GM10248 (cell line): ENCODE results near the gene CDK13.

Experiments
- CTCF ChIA-PET: fragments of 300-600 bp; sonication (Branson Sonifier 250); formaldehyde crosslinking; extraction: SDS; loops from one replicate; lab custom pipeline; 2021; ENCODE audit warnings: antibody characterized with exemption; lab: Yijun Ruan, JAX
- POLR2A ChIA-PET: fragments of 350-650 bp; sonication (Branson Sonifier 250); formaldehyde crosslinking; extraction: SDS; loops from one replicate; lab custom pipeline; 2020; ENCODE audit warnings: antibody characterized with exemption; lab: Yijun Ruan, JAX
- DNase-seq: peaks from one replicate; pipeline ENCODE4 v3.0.0; 2012; ENCODE audit errors: extremely low spot score
- TF ChIP-seq, protein P1 (sequence below): IDR thresholded peaks from 2 replicates; pipeline ENCODE4 v1.5.1; 2012; ENCODE audit warnings: mild to moderate bottlenecking, low read depth; ENCODE audit errors: extremely low read depth, missing control alignments, control extremely low read depth

The CDK13 gene

DNA sequence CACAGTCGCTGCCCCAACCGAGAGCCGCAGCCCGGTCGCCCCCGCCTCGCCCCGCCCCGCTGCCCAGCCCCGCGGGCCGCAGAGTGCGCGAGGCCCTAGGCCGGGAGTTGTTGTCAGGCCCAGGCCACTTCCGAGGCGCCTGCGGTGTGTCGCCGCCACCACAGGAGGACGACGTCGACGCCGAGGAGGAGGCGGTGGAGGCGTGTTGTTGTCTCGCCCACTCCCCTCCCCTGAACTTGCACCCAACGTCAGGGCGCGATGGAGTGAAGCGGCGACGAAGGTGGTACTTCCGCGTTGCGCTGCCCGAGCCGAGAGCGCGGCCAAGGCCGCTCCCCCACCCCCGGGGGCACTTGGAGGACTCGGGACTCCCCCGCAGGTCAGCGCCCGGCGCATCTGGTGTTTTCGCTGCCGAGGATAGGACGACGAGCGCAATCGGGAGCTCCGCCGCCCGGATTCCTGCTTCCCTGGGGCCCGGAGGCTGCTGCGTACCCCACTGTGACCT lies at the start of gene CDK13:
CDK13 (plus strand) TSS at position 286 of the 502 bp plus-strand sequence. CDS start 386 bp downstream, outside the sequence.
- CTCF ChIA-PET: interaction anchor here (0.6 to 6.7 kb wide), 3 partner anchors 21 to 102 kb away, joined by 3 to 46 read pairs (median 4); no protein-coding TSS in a partner anchor
- POLR2A ChIA-PET: interaction anchor here (0.5 kb wide), 1 partner anchor 14 kb away, joined by 5 read pairs; no protein-coding TSS in a partner anchor
- peak; percentile 79 for DNase-seq
- TF ChIP-seq, protein P1, sequence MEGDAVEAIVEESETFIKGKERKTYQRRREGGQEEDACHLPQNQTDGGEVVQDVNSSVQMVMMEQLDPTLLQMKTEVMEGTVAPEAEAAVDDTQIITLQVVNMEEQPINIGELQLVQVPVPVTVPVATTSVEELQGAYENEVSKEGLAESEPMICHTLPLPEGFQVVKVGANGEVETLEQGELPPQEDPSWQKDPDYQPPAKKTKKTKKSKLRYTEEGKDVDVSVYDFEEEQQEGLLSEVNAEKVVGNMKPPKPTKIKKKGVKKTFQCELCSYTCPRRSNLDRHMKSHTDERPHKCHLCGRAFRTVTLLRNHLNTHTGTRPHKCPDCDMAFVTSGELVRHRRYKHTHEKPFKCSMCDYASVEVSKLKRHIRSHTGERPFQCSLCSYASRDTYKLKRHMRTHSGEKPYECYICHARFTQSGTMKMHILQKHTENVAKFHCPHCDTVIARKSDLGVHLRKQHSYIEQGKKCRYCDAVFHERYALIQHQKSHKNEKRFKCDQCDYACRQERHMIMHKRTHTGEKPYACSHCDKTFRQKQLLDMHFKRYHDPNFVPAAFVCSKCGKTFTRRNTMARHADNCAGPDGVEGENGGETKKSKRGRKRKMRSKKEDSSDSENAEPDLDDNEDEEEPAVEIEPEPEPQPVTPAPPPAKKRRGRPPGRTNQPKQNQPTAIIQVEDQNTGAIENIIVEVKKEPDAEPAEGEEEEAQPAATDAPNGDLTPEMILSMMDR: no peak

DNA sequence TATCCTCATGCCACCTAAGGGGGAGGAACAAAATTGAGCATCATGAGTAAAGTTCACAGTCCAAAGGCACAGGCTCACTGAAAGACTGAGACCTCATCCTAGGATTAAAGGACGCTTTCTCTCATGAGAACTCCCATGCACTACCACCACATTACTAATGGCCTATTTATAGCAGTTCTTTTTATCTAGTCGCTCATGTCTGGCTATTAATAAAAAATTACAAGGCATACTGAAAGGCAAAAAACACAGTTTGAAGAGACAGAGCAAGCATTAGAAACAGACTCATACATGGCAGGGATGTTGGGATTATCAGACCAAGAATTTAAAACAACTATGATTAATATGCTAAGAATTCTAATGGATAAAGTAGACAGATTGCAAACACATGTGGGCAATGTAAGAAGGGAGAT lies 46.0 kb upstream of the CDK13 start:
- ChIA-PET CTCF (interaction anchor here (1.0 to 1.5 kb wide), 2 partner anchors 9 to 11 kb away, joined by 3 read pairs; no protein-coding TSS in a partner anchor), POLR2A (no interaction called here)

DNA sequence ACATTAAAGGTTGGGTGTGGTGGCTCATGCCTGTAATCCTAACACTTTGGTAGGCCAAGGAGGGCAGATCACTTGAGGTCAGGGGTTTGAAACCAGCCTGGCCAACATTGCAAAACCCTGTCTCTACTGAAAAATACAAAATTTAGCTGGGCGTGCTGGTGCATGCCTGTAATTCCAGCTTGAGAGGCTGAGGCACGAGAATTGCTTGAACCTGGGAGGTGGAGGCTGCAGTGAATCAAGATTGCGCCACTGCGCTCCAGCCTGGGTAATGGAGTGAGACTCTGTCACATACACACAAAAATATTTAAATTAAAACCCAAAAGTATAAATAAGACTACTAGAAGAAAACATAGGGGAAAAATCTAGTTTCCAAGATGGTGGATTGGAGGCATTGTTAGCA lies 41.9 kb upstream of the CDK13 start:
- DNase-seq: no peak
- POLR2A ChIA-PET: no interaction called here
- CTCF ChIA-PET: interaction anchor here (1.4 to 2.8 kb wide), 2 partner anchors 12 to 144 kb away, joined by 3 to 14 read pairs; no protein-coding TSS in a partner anchor
- TF ChIP-seq, protein P1: no peak

More for the DNA sequence above, 46.0 kb upstream of the CDK13 start:
- no peak for DNase-seq
- TF ChIP-seq, protein P1: no peak

DNA sequence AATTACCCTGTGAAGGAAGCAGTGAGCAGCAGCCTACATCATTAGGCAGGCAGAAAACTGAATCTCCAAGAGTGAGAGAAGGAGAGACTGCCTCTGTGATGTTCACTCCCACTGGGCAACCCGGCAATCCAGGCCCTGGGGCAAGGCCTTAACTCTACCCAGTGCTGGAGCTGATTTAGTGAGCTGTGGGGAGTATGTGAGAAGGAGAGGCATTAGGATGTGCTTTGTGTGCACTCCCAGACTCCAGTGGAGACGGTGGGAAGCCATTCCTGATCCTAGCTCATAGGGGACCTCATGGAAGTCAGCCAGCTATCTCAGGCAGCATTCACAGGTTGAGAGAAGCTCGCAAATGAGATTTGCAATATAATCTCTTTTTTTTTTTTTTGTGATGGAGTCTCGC lies 41.1 kb upstream of the CDK13 start:
- CTCF ChIA-PET: interaction anchor here (1.0 to 2.9 kb wide), 4 partner anchors 8 to 15 kb away, joined by 4 to 19 read pairs (median 10); no protein-coding TSS in a partner anchor
- TF ChIP-seq, protein P1: no peak
- POLR2A ChIA-PET: no interaction called here
- DNase-seq: no peak

DNA sequence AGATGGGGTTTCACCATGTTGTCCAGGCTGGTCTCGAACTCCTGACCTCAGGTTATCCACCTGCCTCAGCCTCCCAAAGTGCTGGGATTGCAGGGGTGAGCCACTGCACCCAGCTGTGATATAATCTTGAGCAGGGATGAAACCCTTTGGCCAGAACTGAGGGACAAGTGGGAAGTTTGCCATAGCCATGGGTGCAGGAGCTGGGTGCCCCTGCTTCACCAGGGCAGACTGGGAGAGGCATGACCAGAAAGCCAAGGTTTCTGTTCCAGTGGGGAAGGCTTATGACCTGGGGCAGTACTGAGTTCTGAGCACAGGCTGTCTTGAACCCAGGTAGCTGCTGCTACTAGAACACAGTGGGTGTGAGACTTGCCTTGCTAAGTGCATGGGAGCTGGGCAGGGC lies 40.5 kb upstream of the CDK13 start:
- TF ChIP-seq, protein P1: no peak
- ChIA-PET CTCF (interaction anchor here (0.9 to 2.9 kb wide), 5 partner anchors 9 to 329 kb away, joined by 3 to 19 read pairs (median 7); no protein-coding TSS in a partner anchor), POLR2A (no interaction called here)
- DNase-seq: no peak

DNA sequence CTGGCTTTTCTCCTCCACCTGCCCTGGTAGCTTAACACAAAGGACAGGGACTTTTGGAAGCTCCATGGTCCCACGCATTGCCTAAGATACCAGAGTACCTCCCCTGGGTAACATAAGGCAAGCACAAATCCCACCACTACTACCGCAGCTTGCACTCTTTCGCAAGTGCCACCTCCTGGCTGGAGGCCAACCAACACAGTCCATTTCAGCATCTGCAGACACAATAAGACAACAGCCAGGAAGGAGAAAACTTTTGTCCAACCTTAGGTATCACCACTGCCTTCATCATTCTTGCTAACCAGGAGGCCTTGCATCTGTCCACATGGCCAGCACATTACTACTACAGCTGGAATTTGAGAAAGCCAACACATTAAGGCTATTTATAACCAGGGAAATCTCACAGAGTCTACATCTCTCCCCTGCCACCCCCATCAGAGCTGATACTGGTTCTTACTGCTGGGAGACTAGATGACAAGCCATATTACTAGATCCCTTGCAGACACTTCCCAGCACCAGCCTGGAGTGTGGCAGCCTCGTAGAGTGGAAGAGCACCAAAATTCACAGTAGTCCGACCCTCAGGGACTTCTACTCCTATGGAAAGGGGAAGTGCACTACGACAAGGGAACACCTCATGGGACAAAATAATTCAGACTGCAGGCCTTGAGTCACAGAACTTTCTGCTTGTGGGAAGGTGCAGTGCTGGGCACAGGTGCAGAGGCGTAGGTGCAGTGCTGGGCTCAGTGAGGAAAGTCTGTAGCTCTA lies 39.8 kb upstream of the CDK13 start:
- CTCF ChIA-PET: interaction anchor here (0.9 to 2.9 kb wide), 5 partner anchors 10 to 330 kb away, joined by 3 to 19 read pairs (median 7); no protein-coding TSS in a partner anchor
- TF ChIP-seq, protein P1: no peak
- POLR2A ChIA-PET: no interaction called here
- no peak for DNase-seq
